HG03342 (cell line): ENCODE measurements around the gene RPL3.

Experiments
- ATAC-seq: cut with Tn5 transposase; IDR thresholded peaks from one replicate; pipeline ENCODE4 v1.9.1; 2021; ENCODE audit warnings: mild to moderate bottlenecking, moderate library complexity; ENCODE audit not compliant: unreplicated experiment

Gene RPL3

DNA sequence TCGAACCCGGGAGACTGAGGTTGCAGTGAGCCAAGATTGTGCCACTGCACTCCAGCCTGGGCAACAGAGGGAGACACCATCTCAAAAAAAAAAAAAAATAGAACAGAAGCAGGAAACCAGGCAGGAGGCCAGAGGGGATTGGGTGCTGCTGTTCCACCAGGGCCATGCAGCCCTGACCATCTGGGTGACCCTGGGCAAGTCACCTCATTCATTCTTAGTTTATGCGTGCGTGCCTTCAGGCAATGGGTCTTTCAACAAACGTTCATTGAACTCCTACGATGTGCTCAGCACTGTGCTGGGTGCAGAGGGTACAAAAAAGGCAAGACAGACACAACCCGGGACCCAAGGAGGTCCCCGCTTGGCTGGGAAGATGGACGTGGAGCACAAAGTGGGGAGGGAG is 18.3 kb downstream of the RPL3 start:
- no peak for ATAC-seq

DNA sequence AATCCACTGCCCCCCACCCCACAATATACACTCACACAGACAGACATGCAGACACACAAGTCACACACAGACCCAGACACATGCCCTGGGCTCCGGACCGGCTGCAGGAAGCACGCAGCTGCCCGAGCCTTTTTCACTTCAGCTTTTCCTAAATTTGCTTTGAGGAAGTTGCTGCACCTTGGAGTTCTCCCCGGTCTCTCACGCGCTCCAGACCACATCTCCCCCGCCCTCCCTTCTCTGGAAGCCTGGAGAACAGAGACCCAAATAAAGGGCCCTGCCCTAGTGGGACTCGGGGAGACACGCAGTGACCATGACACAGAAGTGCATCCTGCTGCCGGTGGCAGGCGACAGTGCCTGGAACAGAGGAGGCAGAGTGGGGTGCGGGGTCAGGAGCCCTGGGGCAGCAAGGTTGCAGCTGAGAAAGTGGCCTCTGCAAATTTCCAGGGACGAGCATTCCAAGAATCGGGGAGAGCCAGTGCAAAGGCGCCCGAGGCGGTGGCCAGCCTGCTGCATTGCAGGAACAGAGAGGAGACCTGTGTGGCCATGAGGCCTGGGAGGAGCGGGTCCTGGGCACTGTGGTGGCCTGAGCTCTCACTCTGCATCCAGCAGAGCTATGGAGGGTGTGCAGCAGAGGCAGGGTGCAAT is 19.1 kb downstream of the RPL3 start:
- ATAC-seq = no peak

DNA sequence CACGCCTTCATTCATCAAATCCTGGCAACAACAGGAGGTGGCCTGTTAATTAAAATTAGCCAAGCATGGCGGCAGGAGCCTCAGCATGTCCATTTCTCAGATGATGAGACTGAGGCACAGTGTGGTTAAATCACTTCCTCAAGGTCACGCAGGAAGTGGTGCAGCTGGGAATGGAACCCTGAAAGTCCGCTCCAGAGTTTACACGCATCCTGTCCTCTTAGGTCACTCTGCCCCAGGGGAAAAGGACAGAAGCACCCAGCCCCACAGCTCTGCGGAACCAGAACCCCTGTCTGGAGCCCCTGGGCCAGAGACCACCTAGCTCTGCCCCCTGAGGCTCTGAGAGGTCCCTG is 19.6 kb downstream of the RPL3 start:
- ATAC-seq = no peak

DNA sequence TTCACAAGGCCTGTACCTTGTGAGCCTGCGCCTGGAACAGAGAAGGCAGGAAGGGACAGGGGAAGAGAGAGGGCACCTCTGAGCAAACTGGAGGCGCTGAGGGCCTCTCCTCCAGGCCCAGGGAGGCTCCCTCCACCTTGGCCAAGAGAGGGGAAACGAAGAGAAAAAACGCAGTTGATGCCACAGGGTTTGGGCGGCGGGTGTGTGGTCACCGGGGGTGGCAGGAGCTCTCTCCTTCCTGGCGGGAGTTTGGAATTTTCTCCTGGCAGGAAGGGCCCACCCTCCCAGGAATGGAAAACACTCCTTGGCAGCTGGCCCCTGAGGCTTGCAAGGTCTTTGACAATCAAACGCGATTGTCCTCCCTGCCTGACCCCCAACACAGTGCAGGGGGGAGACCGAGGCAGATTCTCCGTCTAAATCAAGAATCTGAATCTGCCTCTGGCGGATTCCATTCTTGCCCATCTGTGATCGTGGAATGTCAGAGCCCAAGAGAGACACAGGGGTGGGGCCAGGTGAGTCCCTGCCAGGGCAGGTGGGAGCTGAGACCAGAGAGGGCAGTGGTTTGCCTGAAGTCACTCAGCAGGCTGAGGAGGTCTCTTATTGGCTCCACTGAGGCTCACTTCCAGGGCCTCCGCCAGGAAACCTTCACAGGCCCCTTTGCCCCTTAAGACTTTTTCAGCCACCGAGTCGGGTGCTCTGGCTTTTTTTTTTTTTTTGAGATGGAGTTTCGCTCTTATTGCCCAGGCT is 21.0 kb downstream of the RPL3 start:
- no peak for ATAC-seq

DNA sequence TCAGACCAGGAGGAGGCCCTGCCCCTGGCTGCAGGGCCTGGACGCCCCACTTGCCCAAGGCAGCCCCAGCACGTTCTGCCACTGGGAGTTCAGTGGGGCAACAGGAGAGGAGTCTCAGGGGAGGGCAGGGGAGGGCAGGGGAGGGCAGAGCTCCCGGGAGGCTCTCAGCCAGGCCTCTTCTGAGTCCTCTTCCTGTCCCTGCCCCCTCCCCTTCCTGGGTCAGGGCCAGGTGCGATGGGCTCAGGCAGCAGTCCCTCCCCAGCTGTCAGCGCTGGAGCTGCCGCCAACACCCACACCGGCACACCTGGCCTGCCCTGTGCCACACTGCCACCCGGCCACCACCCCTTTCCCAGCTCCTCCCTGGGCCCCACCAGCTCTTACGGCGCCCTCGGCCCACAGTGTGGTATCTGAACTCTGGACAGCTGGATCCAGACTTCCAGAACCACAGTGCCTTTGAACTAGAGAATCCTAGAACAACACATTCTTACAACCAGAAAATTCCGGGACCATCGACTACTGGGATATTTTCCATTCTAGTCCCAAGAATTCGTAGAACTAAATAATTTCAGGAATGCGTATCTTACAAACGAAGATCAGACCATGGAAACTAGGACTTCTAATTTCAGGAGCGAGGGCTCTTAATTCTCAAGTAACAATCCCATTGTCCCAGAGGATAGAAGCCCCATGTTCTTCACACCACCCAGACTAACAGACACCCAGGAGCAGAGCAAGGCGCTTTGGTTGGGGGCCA is 21.8 kb downstream of the RPL3 start:
- ATAC-seq = no peak

DNA sequence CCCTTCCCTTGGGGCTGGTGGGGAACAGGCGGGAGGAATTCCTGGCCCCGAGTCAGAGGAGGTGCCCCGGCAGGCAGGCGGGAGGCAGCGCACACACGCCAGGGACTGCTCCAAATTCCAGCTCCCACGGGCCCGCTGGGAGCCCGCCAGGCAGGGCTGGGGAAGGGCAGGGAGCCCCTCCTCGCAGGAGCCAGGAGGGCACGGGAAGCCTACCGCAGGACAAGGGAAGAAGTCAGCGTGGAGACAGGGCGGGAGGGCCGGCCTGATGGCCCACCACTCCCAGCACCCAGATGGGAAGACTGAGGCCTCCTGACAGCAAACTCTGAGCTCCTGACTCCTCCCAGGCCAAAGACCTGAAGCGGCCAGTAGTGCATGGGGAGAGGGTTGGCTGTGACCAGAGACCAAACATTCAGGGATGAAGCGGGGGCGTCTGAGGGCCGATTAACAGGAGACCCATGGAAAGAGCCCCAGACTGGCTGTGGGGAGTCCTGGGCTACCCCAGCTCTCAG is 22.4 kb downstream of the RPL3 start:
- no peak for ATAC-seq

DNA sequence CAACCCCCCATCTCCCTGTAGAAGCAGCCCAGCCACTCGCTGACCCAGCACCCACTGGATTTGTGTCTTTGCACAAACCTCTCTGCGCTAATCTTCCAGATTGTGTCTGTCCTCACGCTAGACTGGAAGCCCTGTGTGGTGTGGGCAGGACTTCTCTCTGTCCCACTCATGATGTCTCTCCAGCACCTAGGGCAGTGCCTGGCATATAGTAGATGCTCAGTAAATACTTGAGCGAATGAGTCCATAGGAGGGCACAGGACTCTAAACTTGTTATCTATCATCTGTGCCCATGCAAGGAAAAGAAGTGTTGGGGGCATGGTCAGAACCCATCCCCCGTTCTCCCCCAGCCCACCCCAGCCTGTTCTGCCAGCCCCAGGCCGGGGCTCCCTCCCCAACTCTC is 22.9 kb downstream of the RPL3 start:
- no peak for ATAC-seq

DNA sequence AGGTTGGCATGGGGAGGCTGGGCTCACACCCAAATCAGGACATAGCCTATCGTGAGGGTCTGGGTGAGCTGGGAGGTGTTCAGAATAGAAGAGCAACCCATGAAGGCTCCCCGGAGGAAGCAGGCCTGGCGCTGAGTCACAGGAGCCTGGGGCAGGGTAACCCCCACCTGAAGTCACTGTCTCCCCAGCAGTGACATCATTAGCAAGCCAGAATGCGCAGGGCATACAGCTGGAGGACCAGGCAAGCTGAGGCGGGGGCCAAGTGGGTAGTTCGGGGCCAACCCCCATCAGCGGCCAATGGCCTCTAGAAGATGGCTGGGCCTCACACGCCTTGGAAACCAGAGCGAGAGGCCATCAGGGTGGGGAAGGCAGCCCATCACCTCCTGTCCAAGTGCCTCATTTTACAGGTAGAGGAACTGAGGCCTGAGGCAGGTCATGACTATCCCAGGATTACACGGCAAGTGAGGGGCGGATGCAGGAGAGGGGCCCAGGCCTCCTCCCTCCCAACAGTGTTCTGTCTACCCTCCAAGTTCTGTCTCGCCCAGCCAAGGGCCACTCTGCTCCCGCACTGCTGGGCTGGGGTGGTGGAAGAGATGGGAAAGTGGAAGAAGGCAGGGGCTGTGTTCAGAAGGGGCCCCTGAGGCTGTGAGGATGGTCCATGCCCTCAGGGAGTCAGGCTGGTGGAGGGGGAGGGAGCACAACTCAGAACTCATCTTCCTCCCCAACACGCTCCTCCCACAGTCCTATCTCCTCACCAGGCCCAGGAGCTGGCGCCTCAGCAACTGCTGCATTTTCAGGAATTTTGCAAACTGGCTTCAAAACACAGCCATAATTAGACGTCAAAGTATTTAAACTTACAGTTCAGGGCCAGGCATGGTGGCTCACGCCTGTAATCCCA is 24.6 kb downstream of the RPL3 start:
- ATAC-seq = no peak

DNA sequence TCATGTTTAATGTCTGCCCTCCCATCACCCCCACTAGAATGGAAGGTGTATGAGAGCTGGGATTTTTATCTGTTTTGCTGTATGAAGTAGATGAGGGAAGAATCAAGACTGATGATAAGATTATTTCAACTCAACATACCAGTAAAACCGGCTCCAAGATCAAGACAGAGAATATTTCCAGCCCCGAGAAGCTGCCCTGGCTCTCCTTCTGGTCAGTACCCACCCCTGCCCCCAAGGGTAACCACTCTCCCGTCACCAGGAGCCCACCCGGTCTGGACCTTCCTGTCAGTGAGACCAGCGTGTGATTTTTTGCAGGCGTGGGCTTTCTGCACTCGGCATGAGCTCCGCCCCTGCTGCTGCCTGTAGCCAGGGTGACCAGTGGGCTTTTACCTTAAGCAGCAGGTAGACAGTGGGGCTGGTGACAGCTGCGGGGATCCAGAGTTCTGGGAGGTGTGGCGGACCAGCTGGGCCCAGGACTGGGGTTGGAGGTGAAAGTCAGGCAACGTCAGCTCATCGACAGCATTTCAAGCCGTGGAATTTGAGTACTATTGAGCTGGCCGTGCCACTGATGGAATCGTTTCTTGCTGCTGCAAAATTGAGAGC is 25.6 kb downstream of the RPL3 start:
- ATAC-seq = no peak

DNA sequence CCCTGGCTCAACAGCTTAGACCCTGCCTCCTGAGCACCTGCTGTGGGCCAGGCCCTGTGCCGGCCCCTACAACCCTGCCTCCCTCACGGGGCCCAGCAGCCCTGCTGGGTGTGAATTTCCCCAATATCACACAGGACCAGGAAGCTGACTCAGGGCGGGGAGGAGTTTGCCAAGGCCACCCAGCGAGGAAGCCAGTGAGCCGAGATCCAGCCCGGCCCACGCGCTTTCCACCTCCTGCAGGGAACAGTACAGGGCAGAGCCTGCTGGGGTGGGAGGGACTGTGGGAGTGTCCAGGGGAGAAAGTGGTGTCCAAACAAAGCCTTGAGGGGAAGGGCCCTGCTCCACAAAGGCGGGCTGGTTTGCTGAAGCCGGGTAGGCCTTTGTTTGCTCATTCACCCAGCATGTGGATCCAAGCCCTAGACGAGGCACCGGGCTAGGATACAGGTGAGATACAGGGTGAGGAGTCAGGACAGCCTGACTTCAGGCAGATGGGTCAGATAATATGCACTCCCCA is 26.8 kb downstream of the RPL3 start:
- no peak for ATAC-seq

DNA sequence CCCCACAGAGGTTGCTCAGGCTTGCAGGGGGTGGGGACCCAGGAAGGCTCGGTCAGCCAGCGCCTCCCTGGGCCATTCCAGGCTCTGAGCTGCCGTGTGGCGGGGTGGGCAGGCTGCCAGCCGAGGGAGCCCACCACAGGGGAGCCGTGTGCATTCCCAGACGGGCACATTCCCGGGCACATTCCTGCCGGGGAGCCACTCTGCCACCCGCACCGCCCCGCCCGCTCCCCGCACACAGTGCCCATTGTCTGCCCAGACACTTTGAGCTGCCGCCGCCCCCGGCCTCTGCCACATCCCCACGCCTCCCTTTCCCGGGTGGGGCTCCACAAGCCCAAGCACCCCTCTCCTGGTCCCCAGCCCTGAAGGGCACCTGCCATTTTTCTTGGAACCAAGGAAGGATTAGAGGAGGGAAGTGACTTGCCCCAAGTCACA is 27.4 kb downstream of the RPL3 start:
- no peak for ATAC-seq

DNA sequence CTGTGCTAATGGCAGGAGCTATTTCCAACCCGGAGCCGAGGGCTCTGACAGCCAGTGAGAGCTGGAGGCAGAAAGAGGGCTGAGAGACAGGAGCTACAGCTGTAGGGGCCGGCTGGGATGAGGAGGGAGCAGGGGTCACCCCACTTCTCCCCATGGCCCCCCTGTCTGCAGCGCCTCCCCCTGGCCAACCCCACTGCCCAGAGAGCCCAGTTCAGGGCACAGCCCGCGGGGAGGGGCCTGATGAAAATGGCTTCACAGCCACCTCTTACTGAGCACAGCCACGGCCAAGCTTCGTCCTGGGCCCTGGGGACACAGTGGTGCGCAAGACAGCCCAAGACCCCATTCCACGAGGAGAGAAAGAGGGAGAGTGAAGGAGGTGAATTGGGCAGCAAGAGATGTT is 27.9 kb downstream of the RPL3 start:
- no peak for ATAC-seq

DNA sequence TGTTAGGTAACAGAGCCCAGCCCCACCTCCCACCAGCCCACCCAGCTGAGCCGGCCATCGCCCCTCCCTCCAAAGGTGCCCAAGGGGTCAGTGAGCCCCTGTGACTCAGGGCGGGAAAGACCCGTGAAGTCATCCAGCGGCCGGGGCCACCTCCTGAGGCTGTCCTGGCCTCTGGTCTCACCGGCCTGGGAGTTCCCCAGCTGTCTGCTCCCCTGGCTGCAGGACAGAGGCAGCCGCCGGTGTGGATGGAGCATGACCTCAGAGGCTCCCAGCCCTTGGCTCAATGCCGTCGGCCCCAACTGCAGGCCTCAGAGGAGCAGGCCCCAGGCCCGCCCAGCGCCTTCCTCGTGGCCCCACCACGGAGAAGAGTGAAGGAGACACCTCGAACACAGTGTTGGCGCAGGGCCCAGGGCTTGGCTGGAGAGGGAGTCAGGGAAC is 28.7 kb downstream of the RPL3 start:
- ATAC-seq = no peak

DNA sequence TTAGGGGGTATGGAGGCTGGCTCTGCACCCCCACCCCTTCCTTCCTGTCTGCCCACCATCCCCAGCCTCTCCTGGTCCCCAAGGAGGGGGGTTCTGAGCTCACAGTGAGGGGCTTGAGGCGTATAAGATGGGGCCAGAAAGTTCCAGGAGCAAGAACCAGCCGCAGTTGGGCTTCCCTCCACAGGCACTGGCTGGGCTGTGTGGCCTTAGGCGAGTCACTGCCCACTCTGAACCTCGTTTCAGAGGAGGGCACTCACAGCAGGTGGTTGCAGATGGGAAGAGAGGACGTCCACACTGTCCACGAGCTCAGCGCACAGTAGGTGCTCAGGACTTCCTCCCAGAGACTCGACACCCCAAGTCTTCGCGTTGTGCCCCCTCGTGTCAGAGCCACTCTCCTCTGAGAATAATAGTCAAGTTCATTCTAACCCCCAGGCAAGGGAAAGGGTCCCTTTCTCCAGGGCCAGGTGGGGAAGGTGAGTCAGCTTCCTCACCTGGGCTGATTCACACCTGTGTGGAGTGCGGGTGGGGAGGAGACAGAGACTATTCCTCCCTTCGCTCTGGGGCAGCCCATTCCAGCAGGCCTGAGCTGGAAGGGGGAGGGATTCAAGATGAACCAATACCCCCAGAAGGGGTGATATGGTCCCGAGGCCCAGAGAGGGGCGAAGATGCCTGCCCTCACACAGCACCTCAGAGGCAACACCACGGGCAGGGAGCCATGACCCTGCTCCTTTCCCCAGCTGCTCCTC is 29.3 kb downstream of the RPL3 start:
- no peak for ATAC-seq

DNA sequence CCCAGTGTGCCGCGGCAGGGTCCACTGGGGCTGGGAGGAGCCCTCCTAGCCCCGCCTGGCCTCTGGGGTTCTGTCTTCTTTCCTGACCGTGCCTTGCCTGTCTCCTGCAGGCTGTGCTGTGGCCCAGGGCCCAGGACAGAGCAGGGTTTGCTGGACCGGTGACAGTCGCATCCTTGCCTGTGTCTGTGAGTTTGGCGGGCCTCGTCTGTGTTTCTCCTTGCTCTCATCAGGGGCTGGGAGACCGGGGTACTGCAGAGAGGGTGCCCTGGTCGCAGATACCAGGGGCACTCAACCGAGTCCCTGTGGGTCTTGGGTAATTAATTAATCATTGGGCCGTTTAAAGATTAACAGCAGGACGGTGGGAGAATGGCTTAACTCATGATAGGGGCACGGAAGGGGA is 29.9 kb downstream of the RPL3 start:
- no peak for ATAC-seq

DNA sequence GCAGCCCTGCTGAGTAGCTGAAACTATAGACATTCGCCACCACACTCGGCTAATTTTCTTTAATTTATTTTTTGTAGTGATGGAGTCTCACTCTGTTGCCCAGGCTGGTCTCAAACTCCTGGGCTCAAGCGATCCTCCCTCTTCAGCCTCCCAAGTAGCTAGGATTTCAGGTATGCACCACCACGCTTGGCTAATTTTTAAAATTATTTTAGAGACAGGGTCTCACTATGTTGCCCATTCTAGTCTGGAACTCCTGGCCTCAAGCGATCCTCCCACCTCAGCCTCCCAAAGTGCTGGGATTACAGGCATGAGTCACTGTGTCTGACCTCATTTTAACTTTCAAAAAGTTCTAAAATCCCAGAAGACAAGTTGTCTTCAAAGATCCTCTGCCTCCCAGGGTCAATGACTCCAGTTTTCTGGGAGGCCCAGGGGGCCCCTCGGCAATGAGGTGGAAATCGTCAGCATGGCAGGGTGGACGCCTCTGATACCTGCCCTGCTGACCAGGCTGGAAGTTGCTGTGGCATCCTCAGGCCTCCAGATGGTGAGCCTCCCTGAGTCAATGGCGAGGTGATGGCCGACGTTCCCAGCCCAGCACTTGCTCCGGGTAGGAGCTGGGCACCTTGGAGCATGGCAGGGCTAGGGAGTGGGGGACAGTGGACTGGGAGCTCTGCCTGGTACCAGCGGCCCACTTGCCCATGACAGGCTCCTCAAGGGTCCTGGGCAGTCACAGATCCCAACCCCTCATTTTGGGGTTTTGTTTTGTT is 31.1 kb downstream of the RPL3 start:
- no peak for ATAC-seq

DNA sequence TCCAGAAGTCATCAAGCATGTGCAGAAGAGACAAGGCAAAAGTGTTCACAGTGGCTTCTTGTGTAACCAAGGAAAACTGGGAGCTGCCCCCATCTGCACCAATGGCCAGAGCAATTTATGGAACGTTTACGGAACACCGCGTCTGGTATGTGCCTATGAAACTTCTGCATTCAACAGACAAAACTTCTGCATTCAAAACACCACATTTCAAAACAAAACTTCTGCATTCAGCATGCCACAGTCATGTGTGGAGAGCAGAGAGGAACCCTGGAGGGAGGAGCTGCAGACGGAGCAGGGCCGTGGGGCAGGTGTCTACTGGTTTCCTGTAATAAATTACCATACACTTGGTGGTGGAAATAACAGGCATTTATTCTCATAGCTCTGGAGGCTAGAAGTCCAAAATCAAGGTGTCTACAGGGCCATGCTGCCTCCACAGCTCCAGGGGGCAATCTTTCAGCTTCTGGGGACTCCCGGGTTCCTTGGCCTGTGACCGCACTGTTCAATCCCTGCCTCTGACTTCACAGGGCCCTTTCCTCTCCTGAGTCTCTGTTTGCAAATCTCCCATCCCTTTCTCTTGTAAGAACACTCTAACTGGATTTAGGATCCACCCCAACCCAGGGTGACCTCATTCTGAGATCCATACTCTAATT is 32.2 kb downstream of the RPL3 start:
- ATAC-seq = no peak

DNA sequence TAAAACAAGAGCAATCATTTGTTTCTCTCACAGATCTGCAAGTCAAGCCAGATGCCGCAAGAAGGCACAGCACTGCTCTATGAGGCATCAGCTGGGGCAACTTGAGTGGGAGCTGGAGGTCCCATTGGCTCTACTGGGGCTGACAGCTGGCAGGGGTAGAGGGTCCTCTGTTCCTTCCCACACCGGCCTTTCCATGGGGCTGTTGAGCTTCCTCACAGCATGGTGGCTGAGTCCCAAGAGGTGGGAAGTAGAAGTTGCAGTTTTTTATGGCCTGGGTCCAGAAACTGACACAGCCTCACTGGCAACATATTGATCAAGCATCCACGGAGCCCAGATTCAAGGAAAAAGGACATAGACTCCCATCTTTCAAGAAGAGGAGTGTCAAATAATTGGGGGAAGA is 34.4 kb downstream of the RPL3 start:
- ATAC-seq = no peak
